HL-60 (cell line): ENCODE measurements around the gene P2RY12.
A peak's percentile ranks its signal among the peaks of the same experiment; 100 is the strongest.

Experiments used
- DNase-seq, 2 experiments: peaks; one replicate each; pipeline ENCODE4 v3.0.0-alpha.2; 2010 to 2020; ENCODE audit warnings: low read depth in 1 of 2, low spot score in 1 of 2
- H3K27ac ChIP-seq: fragments of 250-450 bp; sonication (Bioruptor Pico); replicated peaks from 2 replicates; pipeline ENCODE4 v1.5.1; 2020; ENCODE audit warnings: mild to moderate bottlenecking, moderate library complexity
- H3K27me3 ChIP-seq: fragments of 250-450 bp; sonication (Bioruptor Pico); 2 replicates; pipeline ENCODE4 v1.5.1; 2021; ENCODE audit warnings: mild to moderate bottlenecking, moderate library complexity; ENCODE audit not compliant: insufficient read depth, poor library complexity, severe bottlenecking
- H3K4me3 ChIP-seq: replicated peaks from 2 replicates; pipeline ENCODE4 v1.5.1; 2011; ENCODE audit warnings: mild to moderate bottlenecking, control low read depth, low read length; ENCODE audit not compliant: insufficient read depth
- CTCF ChIP-seq: IDR thresholded peaks from one replicate; pipeline ENCODE4 v1.5.1; 2011; ENCODE audit warnings: low read length, control low read depth, inconsistent platforms; ENCODE audit not compliant: insufficient read depth
- GABPA ChIP-seq: IDR thresholded peaks from 2 replicates; pipeline ENCODE4 v1.6.1; 2012; ENCODE audit warnings: low read depth
- POLR2AphosphoS5 ChIP-seq: IDR thresholded peaks from 2 replicates; pipeline ENCODE4 v1.6.1; 2012; ENCODE audit warnings: low read depth
- REST ChIP-seq: IDR thresholded peaks from 2 replicates; pipeline ENCODE4 v1.6.1; 2012; ENCODE audit warnings: low read depth; ENCODE audit not compliant: insufficient replicate concordance
- SPI1 ChIP-seq: IDR thresholded peaks from 2 replicates; pipeline ENCODE4 v1.6.1; 2012; ENCODE audit warnings: low read depth, mild to moderate bottlenecking, borderline replicate concordance

Gene P2RY12

DNA sequence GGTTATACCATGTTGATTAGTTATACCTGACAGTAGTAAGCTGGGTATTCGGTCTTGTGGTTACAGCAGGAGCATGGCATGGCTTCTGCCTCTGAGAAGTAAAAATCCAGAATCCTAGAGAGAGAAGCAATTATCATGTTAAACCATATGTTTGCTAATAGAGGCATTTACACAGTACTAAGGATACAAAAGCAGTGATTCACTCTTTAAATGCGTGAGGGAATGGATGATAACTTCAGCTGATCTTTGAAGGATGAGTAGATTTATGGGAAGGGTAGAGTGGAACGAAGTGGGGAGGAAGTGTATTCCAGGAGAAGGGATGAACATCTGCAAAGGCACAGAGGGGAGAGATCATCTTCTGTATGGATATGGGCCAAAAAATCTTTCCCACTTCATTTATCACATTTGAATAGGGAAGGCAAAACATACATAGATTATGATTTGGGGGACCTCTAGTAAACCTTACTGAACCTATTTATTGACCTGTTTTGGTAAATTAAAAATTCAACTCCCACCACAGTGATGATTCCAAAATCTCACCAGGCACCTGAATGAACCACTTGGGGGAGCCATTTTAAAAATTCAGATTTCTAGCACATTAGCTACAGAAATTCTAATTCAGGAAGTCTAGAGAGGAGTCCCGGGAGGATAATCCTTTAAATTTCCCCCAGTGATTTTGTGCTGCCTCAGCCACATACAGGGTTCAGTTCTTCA is 41.2 kb upstream of the P2RY12 start:
- TF ChIP-seq GABPA, result no peak
- TF ChIP-seq POLR2AphosphoS5, result no peak
- no peak for TF ChIP-seq REST
- TF ChIP-seq CTCF, result peak; percentile 4
- TF ChIP-seq SPI1, result 0 out of 2 replicates have a peak, but pooled peaks have one; percentile 10
- no peak overlapping the region for H3K27ac ChIP-seq
- no peak for DNase-seq
- no peak overlapping the region for H3K4me3 ChIP-seq
- no peaks in the 10 kb centered on the region for H3K27me3 ChIP-seq

DNA sequence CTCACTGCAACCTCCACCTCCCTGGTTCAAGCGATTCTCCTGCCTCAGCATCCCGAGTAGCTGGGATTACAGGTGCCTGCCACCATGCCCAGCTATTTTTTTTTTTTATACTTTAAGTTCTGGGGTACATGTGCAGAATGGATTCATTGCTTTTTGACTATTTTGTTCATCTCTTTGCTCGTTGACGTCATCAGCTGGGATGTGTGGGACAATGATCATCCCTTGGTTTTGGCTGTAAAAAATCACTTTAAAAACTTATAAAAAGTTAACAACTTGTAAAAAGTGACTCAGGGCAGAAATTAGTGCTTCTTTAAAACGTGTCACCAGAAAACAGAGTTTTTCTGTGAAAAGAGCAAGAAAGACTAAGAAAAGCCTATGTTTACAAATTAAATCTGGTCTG is 38.5 kb upstream of the P2RY12 start:
- no peaks in the 10 kb centered on the region for H3K27me3 ChIP-seq
- H3K4me3 ChIP-seq, result no peak overlapping the region
- no peak for DNase-seq
- no peak overlapping the region for H3K27ac ChIP-seq
- TF ChIP-seq POLR2AphosphoS5, result no peak
- no peak for TF ChIP-seq GABPA
- no peak for TF ChIP-seq SPI1
- TF ChIP-seq CTCF, result no peak
- no peak for TF ChIP-seq REST

- TF ChIP-seq REST (no peak), POLR2AphosphoS5 (no peak), CTCF (peak; percentile 21), SPI1 (peak; percentile 64; the same call in 1 of the 2 replicates), GABPA (no peak)
- DNase-seq, result peak in 1 of 2 experiments; percentile 60
Measured at GRCh38 chr3:151421938-151422337, 37.4 kb upstream of the P2RY12 start.

More at GRCh38 chr3:151421938-151422337, 37.4 kb upstream of the P2RY12 start:
- peak overlapping the region; percentile 6; the same call in 1 of the 2 replicates for H3K27ac ChIP-seq
- no peaks in the 10 kb centered on the region for H3K27me3 ChIP-seq
- H3K4me3 ChIP-seq, result no peak overlapping the region
